ENCODE results near the gene RPN2. TPM values are rescaled to one million over a fixed set of nuclear protein-coding genes. Genes with fewer than 3 reads are reported as not detected.
A peak's percentile ranks its signal among the peaks of the same experiment; 100 is the strongest.

RPN2 gene
- total RNA-seq, 1 experiment from 2014 or later: 283 TPM

DNA sequence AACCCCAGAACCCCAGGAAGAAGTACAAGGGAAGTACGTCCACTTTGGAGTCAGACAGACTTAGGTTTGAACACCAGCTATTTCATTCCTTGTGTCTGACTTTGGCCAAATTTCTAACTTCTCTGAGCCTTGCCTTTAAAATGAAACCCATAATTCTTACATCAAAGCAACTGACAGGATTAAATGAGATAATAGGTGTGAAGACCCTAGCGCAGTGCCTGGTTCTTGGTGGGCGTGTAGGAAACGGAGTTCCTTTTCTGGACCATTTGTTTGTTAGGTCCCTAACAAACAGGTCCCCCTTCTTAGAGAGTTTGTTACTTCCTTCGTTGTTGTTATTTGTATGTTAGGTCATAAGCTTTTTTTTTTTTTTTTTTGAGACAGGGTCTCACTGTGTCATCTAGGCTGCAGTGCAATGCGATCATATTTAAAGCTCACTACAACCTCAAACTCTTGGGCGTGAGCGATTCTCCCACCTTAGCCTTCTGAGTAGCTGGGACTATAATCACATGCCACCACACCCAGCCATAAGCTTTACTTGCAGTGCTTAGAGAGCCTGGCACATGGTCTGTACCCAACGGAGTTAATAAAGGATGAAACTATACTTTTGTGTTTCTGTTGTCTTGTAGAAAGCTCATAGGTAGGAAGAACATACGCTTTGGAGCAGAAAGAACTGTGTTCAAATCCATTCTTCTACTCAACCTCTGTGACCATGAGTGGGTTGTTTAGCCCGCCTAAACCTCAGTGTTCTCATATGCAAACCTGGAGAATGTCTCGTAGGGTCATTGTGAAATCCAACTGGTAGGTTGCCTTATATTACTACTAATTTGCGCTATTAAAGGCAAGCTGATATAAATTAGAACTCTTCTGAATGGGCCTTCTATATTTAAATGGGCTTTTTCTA lies 22.0 kb downstream of the RPN2 start:
- H3K4me2 ChIP-seq (ENCODE audit: low read depth, low read length, poor library complexity, severe bottlenecking): no peak overlapping the region
- peaks cover 28% of the 10 kb centered on the region for H4K20me1 ChIP-seq (ENCODE audit: insufficient read depth, low read depth, low read length)
- peaks cover 64% of the 10 kb centered on the region for H3K79me2 ChIP-seq (ENCODE audit: low read length)

GRCh38 chr20:37201827-37202162 lies 22.7 kb downstream of the RPN2 start:
- peaks cover 60% of the 10 kb centered on the region for H3K79me2 ChIP-seq (ENCODE audit: low read length)
- H3K4me2 ChIP-seq (ENCODE audit: low read depth, low read length, poor library complexity, severe bottlenecking): no peak overlapping the region
- no peaks in the 10 kb centered on the region for H3K4me1 ChIP-seq (ENCODE audit: low read length)
- peaks cover 23% of the 10 kb centered on the region for H4K20me1 ChIP-seq (ENCODE audit: insufficient read depth, low read depth, low read length)
- no peak overlapping the region for H3K9ac ChIP-seq (ENCODE audit: low read length)
- H3K27ac ChIP-seq (ENCODE audit: low read length): no peak overlapping the region
- no peaks in the 10 kb centered on the region for H3K9me2 ChIP-seq (replicated peaks; ENCODE audit: insufficient read depth, low read length)
- H3K4me3 ChIP-seq (ENCODE audit: low read length): no peak overlapping the region
- no peak for DNase-seq
- H3K9me3 ChIP-seq (ENCODE audit: low read length): no peaks in the 10 kb centered on the region
- peaks cover 78% of the 10 kb centered on the region for H3K36me3 ChIP-seq (ENCODE audit: insufficient read depth, low read length)
- H2AFZ ChIP-seq (ENCODE audit: low read length): no peak overlapping the region
- no peaks in the 10 kb centered on the region for H3K27me3 ChIP-seq (ENCODE audit: low read length)

More for the DNA sequence above, 22.0 kb downstream of the RPN2 start:
- H2AFZ ChIP-seq (ENCODE audit: low read length): no peak overlapping the region
- no peaks in the 10 kb centered on the region for H3K4me1 ChIP-seq (ENCODE audit: low read length)
- DNase-seq: no peak
- no peaks in the 10 kb centered on the region for H3K9me3 ChIP-seq (ENCODE audit: low read length)
- H3K4me3 ChIP-seq (ENCODE audit: low read length): no peak overlapping the region
- H3K27ac ChIP-seq (ENCODE audit: low read length): no peak overlapping the region
- H3K9ac ChIP-seq (ENCODE audit: low read length): no peak overlapping the region
- H3K9me2 ChIP-seq (replicated peaks; ENCODE audit: insufficient read depth, low read length): no peaks in the 10 kb centered on the region
- H3K27me3 ChIP-seq (ENCODE audit: low read length): no peaks in the 10 kb centered on the region
- peaks cover 82% of the 10 kb centered on the region for H3K36me3 ChIP-seq (ENCODE audit: insufficient read depth, low read length)

- peak; percentile 67 for DNase-seq
- peaks cover 54% of the 10 kb centered on the region for H3K79me2 ChIP-seq (ENCODE audit: low read length)
- H3K27ac ChIP-seq (ENCODE audit: low read length): no peak overlapping the region
- H3K27me3 ChIP-seq (ENCODE audit: low read length): no peaks in the 10 kb centered on the region
- H4K20me1 ChIP-seq (ENCODE audit: insufficient read depth, low read depth, low read length): peaks cover 19% of the 10 kb centered on the region; the same call in 1 of the 2 replicates
- no peak overlapping the region for H3K4me3 ChIP-seq (ENCODE audit: low read length)
- no peaks in the 10 kb centered on the region for H3K9me3 ChIP-seq (ENCODE audit: low read length)
- peaks cover 80% of the 10 kb centered on the region for H3K36me3 ChIP-seq (ENCODE audit: insufficient read depth, low read length)
- no peak overlapping the region for H3K9ac ChIP-seq (ENCODE audit: low read length)
- H3K4me2 ChIP-seq (ENCODE audit: low read depth, low read length, poor library complexity, severe bottlenecking): no peak overlapping the region
- no peaks in the 10 kb centered on the region for H3K9me2 ChIP-seq (replicated peaks; ENCODE audit: insufficient read depth, low read length)
- H3K4me1 ChIP-seq (ENCODE audit: low read length): no peaks in the 10 kb centered on the region
- H2AFZ ChIP-seq (ENCODE audit: low read length): no peak overlapping the region
These were observed 23.3 kb downstream of the RPN2 start for GRCh38 chr20:37202267-37202943.

DNA sequence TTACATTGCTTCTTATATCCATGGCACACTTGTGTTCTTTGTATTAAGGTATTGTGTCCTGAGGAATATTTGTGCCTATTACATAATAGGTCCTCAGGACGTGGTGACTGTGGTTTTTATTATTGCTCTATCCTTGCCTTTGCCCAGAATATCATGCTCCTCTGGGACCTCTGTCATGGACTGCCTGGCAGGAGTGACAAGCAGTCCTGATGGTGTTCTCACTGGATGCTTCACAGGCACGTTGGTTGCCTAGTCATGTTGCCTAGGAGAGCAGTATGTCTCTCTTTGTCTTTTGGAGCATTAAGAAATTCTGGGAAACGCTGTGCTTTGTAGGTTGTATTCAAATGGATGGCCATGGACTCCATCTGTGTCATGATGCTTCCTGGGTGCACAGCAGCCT lies 24.9 kb downstream of the RPN2 start:
- no peaks in the 10 kb centered on the region for H3K4me1 ChIP-seq (ENCODE audit: low read length)
- H3K9me2 ChIP-seq (replicated peaks; ENCODE audit: insufficient read depth, low read length): no peaks in the 10 kb centered on the region
- peaks cover 37% of the 10 kb centered on the region for H3K79me2 ChIP-seq (ENCODE audit: low read length)
- peaks cover 9% of the 10 kb centered on the region; the same call in 1 of the 2 replicates for H4K20me1 ChIP-seq (ENCODE audit: insufficient read depth, low read depth, low read length)
- no peaks in the 10 kb centered on the region for H3K27me3 ChIP-seq (ENCODE audit: low read length)
- no peak overlapping the region for H3K4me2 ChIP-seq (ENCODE audit: low read depth, low read length, poor library complexity, severe bottlenecking)
- H3K27ac ChIP-seq (ENCODE audit: low read length): no peak overlapping the region
- no peaks in the 10 kb centered on the region for H3K9me3 ChIP-seq (ENCODE audit: low read length)
- DNase-seq: no peak
- peaks cover 76% of the 10 kb centered on the region for H3K36me3 ChIP-seq (ENCODE audit: insufficient read depth, low read length)
- H2AFZ ChIP-seq (ENCODE audit: low read length): no peak overlapping the region
- no peak overlapping the region for H3K9ac ChIP-seq (ENCODE audit: low read length)
- no peak overlapping the region for H3K4me3 ChIP-seq (ENCODE audit: low read length)

DNA sequence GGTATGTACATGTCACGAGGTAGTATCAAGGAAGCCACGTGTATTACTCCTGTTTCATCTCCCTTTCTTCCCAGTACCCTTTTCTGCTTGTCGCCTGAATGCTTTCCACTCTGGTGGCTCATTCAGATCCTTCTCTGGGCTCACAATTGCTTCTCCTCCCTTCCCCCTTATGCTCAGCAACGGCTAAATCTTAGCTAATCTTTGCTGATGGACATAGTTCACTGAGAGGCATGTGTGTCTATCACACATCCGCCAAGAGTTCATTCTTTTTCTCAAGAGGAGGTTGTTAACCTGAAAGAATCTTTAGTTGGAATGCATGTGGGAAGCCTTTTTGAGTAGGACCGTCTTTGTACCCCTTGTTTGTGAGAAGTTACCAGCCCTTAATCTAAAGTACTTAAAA lies 26.0 kb downstream of the RPN2 start:
- H3K4me3 ChIP-seq (ENCODE audit: low read length): no peak overlapping the region
- no peak for DNase-seq
- H3K9ac ChIP-seq (ENCODE audit: low read length): no peak overlapping the region
- peaks cover 76% of the 10 kb centered on the region for H3K36me3 ChIP-seq (ENCODE audit: insufficient read depth, low read length)
- H3K79me2 ChIP-seq (ENCODE audit: low read length): peaks cover 33% of the 10 kb centered on the region
- no peaks in the 10 kb centered on the region for H3K9me2 ChIP-seq (replicated peaks; ENCODE audit: insufficient read depth, low read length)
- no peak overlapping the region for H3K4me2 ChIP-seq (ENCODE audit: low read depth, low read length, poor library complexity, severe bottlenecking)
- no peaks in the 10 kb centered on the region for H3K27me3 ChIP-seq (ENCODE audit: low read length)
- H2AFZ ChIP-seq (ENCODE audit: low read length): no peak overlapping the region
- peaks cover 9% of the 10 kb centered on the region; the same call in 1 of the 2 replicates for H4K20me1 ChIP-seq (ENCODE audit: insufficient read depth, low read depth, low read length)
- no peaks in the 10 kb centered on the region for H3K9me3 ChIP-seq (ENCODE audit: low read length)
- H3K27ac ChIP-seq (ENCODE audit: low read length): no peak overlapping the region
- no peaks in the 10 kb centered on the region for H3K4me1 ChIP-seq (ENCODE audit: low read length)

DNA sequence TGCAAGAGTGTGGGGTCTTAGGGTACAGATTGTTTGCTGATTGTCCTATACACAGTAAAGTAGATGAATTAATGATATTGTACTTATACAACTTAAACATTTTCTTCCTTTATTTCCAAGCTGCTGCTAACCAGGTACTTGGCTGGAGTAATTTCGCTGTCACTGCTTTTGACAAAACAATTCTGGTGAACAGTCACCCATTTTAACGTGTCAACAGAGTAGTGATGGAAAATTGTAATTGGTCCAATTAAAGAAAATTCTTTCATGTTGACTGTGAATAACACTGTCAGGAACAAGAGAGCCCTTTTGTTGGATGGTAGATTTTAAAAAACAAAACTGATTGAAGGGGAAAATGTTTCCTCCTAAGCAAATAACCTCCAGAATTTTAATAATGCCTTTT lies 26.7 kb downstream of the RPN2 start:
- H3K9me3 ChIP-seq (ENCODE audit: low read length): no peaks in the 10 kb centered on the region
- H2AFZ ChIP-seq (ENCODE audit: low read length): no peak overlapping the region
- no peak overlapping the region for H3K4me3 ChIP-seq (ENCODE audit: low read length)
- no peaks in the 10 kb centered on the region for H3K4me1 ChIP-seq (ENCODE audit: low read length)
- peaks cover 9% of the 10 kb centered on the region; the same call in 1 of the 2 replicates for H4K20me1 ChIP-seq (ENCODE audit: insufficient read depth, low read depth, low read length)
- H3K36me3 ChIP-seq (ENCODE audit: insufficient read depth, low read length): peaks cover 70% of the 10 kb centered on the region
- no peaks in the 10 kb centered on the region for H3K27me3 ChIP-seq (ENCODE audit: low read length)
- H3K9me2 ChIP-seq (replicated peaks; ENCODE audit: insufficient read depth, low read length): no peaks in the 10 kb centered on the region
- H3K27ac ChIP-seq (ENCODE audit: low read length): no peak overlapping the region
- no peak overlapping the region for H3K4me2 ChIP-seq (ENCODE audit: low read depth, low read length, poor library complexity, severe bottlenecking)
- no peak overlapping the region for H3K9ac ChIP-seq (ENCODE audit: low read length)
- DNase-seq: no peak
- peaks cover 27% of the 10 kb centered on the region for H3K79me2 ChIP-seq (ENCODE audit: low read length)

GRCh38 chr20:37207171-37207570 lies 28.0 kb downstream of the RPN2 start:
- no peak for DNase-seq
- Histone ChIP-seq H3K36me3 (ENCODE audit: insufficient read depth, low read length) (peaks cover 65% of the 10 kb centered on the region), H3K79me2 (ENCODE audit: low read length) (peaks cover 17% of the 10 kb centered on the region), H3K4me3 (ENCODE audit: low read length) (no peak overlapping the region), H3K9ac (ENCODE audit: low read length) (no peak overlapping the region), H3K9me3 (ENCODE audit: low read length) (no peaks in the 10 kb centered on the region), H2AFZ (ENCODE audit: low read length) (no peak overlapping the region), H3K4me1 (ENCODE audit: low read length) (no peaks in the 10 kb centered on the region), H3K27me3 (ENCODE audit: low read length) (no peaks in the 10 kb centered on the region), H3K4me2 (ENCODE audit: low read depth, low read length, poor library complexity, severe bottlenecking) (no peak overlapping the region), H3K9me2 (replicated peaks; ENCODE audit: insufficient read depth, low read length) (no peaks in the 10 kb centered on the region), H4K20me1 (ENCODE audit: insufficient read depth, low read depth, low read length) (0 out of 2 replicates have a peak, but pooled peaks cover 6% of the 10 kb centered on the region), H3K27ac (ENCODE audit: low read length) (no peak overlapping the region)

GRCh38 chr20:37209193-37209592 lies 30.1 kb downstream of the RPN2 start:
- Histone ChIP-seq H3K79me2 (ENCODE audit: low read length) (peaks cover 3% of the 10 kb centered on the region; the same call in 1 of the 2 replicates), H3K4me2 (ENCODE audit: low read depth, low read length, poor library complexity, severe bottlenecking) (no peak overlapping the region), H3K4me3 (ENCODE audit: low read length) (no peak overlapping the region), H3K9me3 (ENCODE audit: low read length) (no peaks in the 10 kb centered on the region), H3K27me3 (ENCODE audit: low read length) (no peaks in the 10 kb centered on the region), H4K20me1 (ENCODE audit: insufficient read depth, low read depth, low read length) (no peaks in the 10 kb centered on the region), H3K9ac (ENCODE audit: low read length) (no peak overlapping the region), H3K36me3 (ENCODE audit: insufficient read depth, low read length) (peaks cover 64% of the 10 kb centered on the region), H2AFZ (ENCODE audit: low read length) (no peak overlapping the region), H3K27ac (ENCODE audit: low read length) (no peak overlapping the region), H3K9me2 (replicated peaks; ENCODE audit: insufficient read depth, low read length) (no peaks in the 10 kb centered on the region), H3K4me1 (ENCODE audit: low read length) (no peaks in the 10 kb centered on the region)
- DNase-seq: no peak
